HL-60 (cell line): ENCODE results near the gene ANXA2R.

Source experiments
- CTCF ChIP-seq: IDR thresholded peaks from one replicate; pipeline ENCODE4 v1.5.1; 2011; ENCODE audit warnings: low read length, control low read depth, inconsistent platforms; ENCODE audit not compliant: insufficient read depth
- GABPA ChIP-seq: IDR thresholded peaks from 2 replicates; pipeline ENCODE4 v1.6.1; 2012; ENCODE audit warnings: low read depth
- POLR2AphosphoS5 ChIP-seq: IDR thresholded peaks from 2 replicates; pipeline ENCODE4 v1.6.1; 2012; ENCODE audit warnings: low read depth
- REST ChIP-seq: IDR thresholded peaks from 2 replicates; pipeline ENCODE4 v1.6.1; 2012; ENCODE audit warnings: low read depth; ENCODE audit not compliant: insufficient replicate concordance
- SPI1 ChIP-seq: IDR thresholded peaks from 2 replicates; pipeline ENCODE4 v1.6.1; 2012; ENCODE audit warnings: low read depth, mild to moderate bottlenecking, borderline replicate concordance

- TF ChIP-seq CTCF (no peak), REST (no peak), POLR2AphosphoS5 (no peak), SPI1 (no peak), GABPA (no peak)
These were observed 4.2 kb upstream of the ANXA2R start for GRCh38 chr5:43044181-43044914.
